ENCODE results near the gene GRIK1.

DNA sequence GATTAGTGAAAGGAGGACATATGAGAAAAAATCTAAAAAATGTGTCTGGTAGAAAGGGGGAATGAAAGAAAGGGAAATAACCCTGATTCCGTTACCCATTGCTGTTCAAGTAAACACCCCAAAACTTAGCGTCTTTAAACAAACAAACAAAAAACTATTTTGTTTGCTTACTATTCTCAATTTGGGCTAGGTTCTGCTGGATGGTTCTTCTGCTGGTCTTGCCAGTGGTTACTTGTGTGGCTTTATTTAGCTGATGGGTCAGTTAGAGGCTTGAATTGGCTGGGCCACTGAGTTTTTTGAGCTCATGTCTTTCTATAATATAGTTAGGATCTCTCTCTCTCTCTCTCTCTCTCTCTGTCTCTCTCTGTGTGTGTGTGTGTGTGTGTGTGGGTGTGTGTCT is 112.1 kb downstream of the GRIK1 start:
- TF ChIP-seq, protein P1, sequence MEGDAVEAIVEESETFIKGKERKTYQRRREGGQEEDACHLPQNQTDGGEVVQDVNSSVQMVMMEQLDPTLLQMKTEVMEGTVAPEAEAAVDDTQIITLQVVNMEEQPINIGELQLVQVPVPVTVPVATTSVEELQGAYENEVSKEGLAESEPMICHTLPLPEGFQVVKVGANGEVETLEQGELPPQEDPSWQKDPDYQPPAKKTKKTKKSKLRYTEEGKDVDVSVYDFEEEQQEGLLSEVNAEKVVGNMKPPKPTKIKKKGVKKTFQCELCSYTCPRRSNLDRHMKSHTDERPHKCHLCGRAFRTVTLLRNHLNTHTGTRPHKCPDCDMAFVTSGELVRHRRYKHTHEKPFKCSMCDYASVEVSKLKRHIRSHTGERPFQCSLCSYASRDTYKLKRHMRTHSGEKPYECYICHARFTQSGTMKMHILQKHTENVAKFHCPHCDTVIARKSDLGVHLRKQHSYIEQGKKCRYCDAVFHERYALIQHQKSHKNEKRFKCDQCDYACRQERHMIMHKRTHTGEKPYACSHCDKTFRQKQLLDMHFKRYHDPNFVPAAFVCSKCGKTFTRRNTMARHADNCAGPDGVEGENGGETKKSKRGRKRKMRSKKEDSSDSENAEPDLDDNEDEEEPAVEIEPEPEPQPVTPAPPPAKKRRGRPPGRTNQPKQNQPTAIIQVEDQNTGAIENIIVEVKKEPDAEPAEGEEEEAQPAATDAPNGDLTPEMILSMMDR (IDR thresholded peaks at IDR 0.05) = no peak
- TF ChIP-seq EP300 (IDR thresholded peaks at IDR 0.05) (no peak), POLR2A (IDR thresholded peaks at IDR 0.05) (no peak)

All from suprapubic skin (tissue), 3 donors.